ENCODE data around the gene MYO1F.

DNA sequence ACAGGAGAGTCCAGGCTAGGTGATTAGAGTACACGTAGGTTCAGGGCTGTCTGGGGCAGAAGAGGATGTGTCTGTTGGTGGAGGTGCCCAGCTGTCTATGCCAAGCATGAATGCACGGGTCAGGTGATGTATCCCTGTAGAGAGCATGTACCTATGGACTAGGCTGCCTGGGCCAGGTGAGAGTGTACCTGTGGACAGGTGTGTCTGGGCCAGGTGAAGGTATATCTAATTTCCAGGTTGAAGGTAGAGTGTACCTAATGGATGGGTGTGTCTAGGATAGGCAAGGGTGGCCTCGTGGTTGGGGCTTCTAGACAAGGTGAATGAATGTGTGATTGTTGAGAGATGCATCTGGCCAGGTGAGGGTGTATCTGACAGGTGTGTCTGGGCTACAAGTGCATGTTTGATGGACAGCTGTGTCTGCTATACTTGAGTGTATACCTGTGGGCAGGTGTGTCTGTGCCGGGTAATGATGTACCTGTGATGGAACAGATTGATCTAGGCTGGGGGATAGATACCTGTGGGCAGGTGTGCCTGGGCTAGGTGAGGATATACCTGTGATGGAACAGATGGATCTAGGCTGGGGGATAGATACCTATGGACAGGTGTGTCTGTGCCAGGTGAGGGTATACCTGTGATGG lies 47.8 kb downstream of the MYO1F start:
- TF ChIP-seq, protein P1, sequence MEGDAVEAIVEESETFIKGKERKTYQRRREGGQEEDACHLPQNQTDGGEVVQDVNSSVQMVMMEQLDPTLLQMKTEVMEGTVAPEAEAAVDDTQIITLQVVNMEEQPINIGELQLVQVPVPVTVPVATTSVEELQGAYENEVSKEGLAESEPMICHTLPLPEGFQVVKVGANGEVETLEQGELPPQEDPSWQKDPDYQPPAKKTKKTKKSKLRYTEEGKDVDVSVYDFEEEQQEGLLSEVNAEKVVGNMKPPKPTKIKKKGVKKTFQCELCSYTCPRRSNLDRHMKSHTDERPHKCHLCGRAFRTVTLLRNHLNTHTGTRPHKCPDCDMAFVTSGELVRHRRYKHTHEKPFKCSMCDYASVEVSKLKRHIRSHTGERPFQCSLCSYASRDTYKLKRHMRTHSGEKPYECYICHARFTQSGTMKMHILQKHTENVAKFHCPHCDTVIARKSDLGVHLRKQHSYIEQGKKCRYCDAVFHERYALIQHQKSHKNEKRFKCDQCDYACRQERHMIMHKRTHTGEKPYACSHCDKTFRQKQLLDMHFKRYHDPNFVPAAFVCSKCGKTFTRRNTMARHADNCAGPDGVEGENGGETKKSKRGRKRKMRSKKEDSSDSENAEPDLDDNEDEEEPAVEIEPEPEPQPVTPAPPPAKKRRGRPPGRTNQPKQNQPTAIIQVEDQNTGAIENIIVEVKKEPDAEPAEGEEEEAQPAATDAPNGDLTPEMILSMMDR (IDR thresholded peaks at IDR 0.05) = no peak
- TF ChIP-seq POLR2A (IDR thresholded peaks at IDR 0.05) = no peak
